Stimulated activated CD8-positive, alpha-beta memory T cell treated with anti-CD3 and anti-CD28 coated beads, Interleukin-7, amount 100 ng/mL, for 48 hours (primary cell): ENCODE results near the gene NAXE.
"Not testable (repeated sequence)": the region's sequence is repeated elsewhere in the genome, so short reads cannot be mapped to it uniquely, and the experiment has no call there.

ENCODE experiments used
- DNase-seq, 2 donors: peaks; one replicate each; pipeline ENCODE4 v3.0.0-alpha.2; 2020; ENCODE audit warnings: low read depth in 1 of 2; ENCODE audit errors: extremely low read depth in 1 of 2

The NAXE gene

GRCh38 chr1:156566436-156566835, 25.1 kb upstream of the NAXE start:
- DNase-seq, result no peak

GRCh38 chr1:156571261-156571852, 20.2 kb upstream of the NAXE start:
- DNase-seq, result no peak

GRCh38 chr1:156571919-156572662, 19.5 kb upstream of the NAXE start, which contains the start of gene IQGAP3:
Gene IQGAP3 (minus strand): TSS chr1:156572565. CDS start chr1:156572529, 36 bp downstream.
- peak; percentile 41 to 59 for DNase-seq

- DNase-seq, result no peak
These were observed 18.9 kb upstream of the NAXE start for GRCh38 chr1:156572663-156573018.

- no peak for DNase-seq
These were observed 17.4 kb upstream of the NAXE start for GRCh38 chr1:156574039-156574633.

- no peak for DNase-seq
These were observed 14.0 kb upstream of the NAXE start for GRCh38 chr1:156577550-156577949.

GRCh38 chr1:156578055-156578454, 13.5 kb upstream of the NAXE start:
- no peak for DNase-seq

- no peak for DNase-seq
These were observed 12.1 kb upstream of the NAXE start, which contains the start of gene TTC24 for GRCh38 chr1:156579472-156579871. Gene TTC24 (plus strand): TSS chr1:156579723. CDS start chr1:156581365, 1,642 bp downstream.

- DNase-seq, result peak in 1 of 2 donors; percentile 39
These were observed 9.8 kb upstream of the NAXE start for GRCh38 chr1:156581661-156582387.

- DNase-seq, result no peak
These were observed 9.1 kb upstream of the NAXE start for GRCh38 chr1:156582388-156583017.

- DNase-seq, result peak in 1 of 2 donors; percentile 68
These were observed 7.6 kb upstream of the NAXE start for GRCh38 chr1:156583821-156584622.

- DNase-seq, result no peak
These were observed 6.8 kb upstream of the NAXE start for GRCh38 chr1:156584813-156585212.

GRCh38 chr1:156586323-156586722, 5.3 kb upstream of the NAXE start:
- no peak for DNase-seq

GRCh38 chr1:156586892-156587477, 4.6 kb upstream of the NAXE start:
- DNase-seq, result no peak

- not testable (repeated sequence) for DNase-seq
These were observed 3.6 kb upstream of the NAXE start for GRCh38 chr1:156587927-156588326.

GRCh38 chr1:156589546-156589945, 2.0 kb upstream of the NAXE start:
- no peak for DNase-seq

GRCh38 chr1:156590326-156591180, 1.0 kb upstream of the NAXE start:
- DNase-seq, result no peak

GRCh38 chr1:156591181-156591431, 470 bp upstream of the NAXE start:
- DNase-seq, result no peak
